ENCODE measurements around the gene GLUD1.
"Not testable (repeated sequence)": the region's sequence is repeated elsewhere in the genome, so short reads cannot be mapped to it uniquely, and the experiment has no call there.

The GLUD1 gene

GRCh38 chr10:87094373-87095235 is at the start of gene GLUD1, which contains the start of gene SHLD2:
GLUD1 (minus strand) TSS chr10:87094843; CDS start chr10:87094769, 74 bp downstream.
SHLD2 (plus strand) TSS chr10:87095206; CDS start chr10:87151355, 56,149 bp downstream.
- peak; percentile 90 for DNase-seq

- DNase-seq: not testable (repeated sequence)
Measured at GRCh38 chr10:87143109-87143418, 48.4 kb upstream of the GLUD1 start.

- DNase-seq: not testable (repeated sequence)
Measured at GRCh38 chr10:87142230-87143108, 47.8 kb upstream of the GLUD1 start.

- not testable (repeated sequence) for DNase-seq
Measured at GRCh38 chr10:87137478-87137877, 42.8 kb upstream of the GLUD1 start.

GRCh38 chr10:87134440-87134839 is 39.8 kb upstream of the GLUD1 start:
- DNase-seq: not testable (repeated sequence)

GRCh38 chr10:87133936-87134335 is 39.3 kb upstream of the GLUD1 start:
- DNase-seq: not testable (repeated sequence)

GRCh38 chr10:87132176-87132575 is 37.5 kb upstream of the GLUD1 start:
- DNase-seq: not testable (repeated sequence)

GRCh38 chr10:87127607-87128156 is 33.0 kb upstream of the GLUD1 start:
- not testable (repeated sequence) for DNase-seq

GRCh38 chr10:87127048-87127447 is 32.4 kb upstream of the GLUD1 start:
- not testable (repeated sequence) for DNase-seq

GRCh38 chr10:87123351-87123750 is 28.7 kb upstream of the GLUD1 start:
- DNase-seq: not testable (repeated sequence)

GRCh38 chr10:87119029-87119428 is 24.4 kb upstream of the GLUD1 start:
- not testable (repeated sequence) for DNase-seq

- DNase-seq: not testable (repeated sequence)
Measured at GRCh38 chr10:87118122-87118521, 23.5 kb upstream of the GLUD1 start.

- DNase-seq: no peak
Measured at GRCh38 chr10:87105446-87106124, 10.9 kb upstream of the GLUD1 start.

- not testable (repeated sequence) for DNase-seq
Measured at GRCh38 chr10:87104727-87105126, 10.1 kb upstream of the GLUD1 start.

- no peak for DNase-seq
Measured at GRCh38 chr10:87101996-87102395, 7.4 kb upstream of the GLUD1 start.

GRCh38 chr10:87095236-87095945 is 748 bp upstream of the GLUD1 start:
- peak; percentile 78 for DNase-seq

GRCh38 chr10:87093632-87094372 is 841 bp downstream of the GLUD1 start:
- DNase-seq: peak; percentile 79

GRCh38 chr10:87092861-87093631 is 1.6 kb downstream of the GLUD1 start:
- no peak for DNase-seq

GRCh38 chr10:87092376-87092860 is 2.2 kb downstream of the GLUD1 start:
- DNase-seq: no peak

GRCh38 chr10:87090779-87091178 is 3.9 kb downstream of the GLUD1 start:
- DNase-seq: no peak
